IPS-18c (cell line): ENCODE measurements around the gene MGRN1.

ENCODE experiments used
- H3K4me3 ChIP-seq: 2 replicates; pipeline ENCODE4 v1.7.0; 2013; ENCODE audit warnings: low read depth, mild to moderate bottlenecking, low read length, moderate library complexity; ENCODE audit not compliant: insufficient read depth
- H3K9me3 ChIP-seq: one replicate; pipeline ENCODE4 v1.6.1; 2013; ENCODE audit warnings: mild to moderate bottlenecking, low read length, moderate library complexity; ENCODE audit not compliant: control insufficient read depth, insufficient read depth

Gene MGRN1

DNA sequence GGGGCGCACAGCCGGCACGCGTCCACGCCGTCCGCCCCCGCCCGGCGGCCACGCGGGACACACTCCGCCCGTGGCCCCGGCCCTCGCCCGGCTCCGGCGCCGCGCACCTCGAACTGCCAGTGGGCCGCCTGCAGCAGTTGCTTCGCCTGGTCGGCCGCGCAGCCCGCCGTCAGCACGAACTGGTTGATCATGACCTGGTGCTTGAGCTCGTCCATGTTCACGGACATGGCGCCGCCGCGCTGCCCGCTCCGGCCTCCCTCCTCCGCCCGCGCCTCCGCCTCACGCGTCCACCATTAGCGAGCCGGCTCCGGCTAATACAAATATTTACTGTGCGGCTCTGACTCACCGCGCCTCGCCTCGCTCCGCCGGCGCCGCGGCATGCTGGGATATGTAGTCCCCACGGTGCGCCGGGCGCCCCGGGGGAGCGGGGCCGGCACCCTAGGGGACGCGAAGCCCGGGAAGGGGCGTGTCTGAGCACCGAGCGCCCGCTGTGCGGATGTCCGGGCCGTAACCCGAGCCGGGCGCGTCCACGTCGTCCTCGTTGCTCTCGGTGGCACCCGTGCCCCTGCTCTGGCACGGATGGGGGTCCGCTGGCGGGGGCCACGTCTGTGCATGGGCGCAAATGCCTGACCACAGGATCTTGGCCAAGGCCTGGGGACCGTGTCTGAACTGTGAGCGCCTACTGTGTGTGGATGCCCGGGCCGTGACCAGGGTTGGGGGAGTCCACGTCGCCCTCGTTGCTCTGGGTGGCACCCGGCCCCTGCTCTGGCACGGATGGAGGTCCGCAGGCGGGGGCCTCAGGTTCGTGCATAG is 9.8 kb upstream of the MGRN1 start, which contains the start of gene UBALD1:
Gene UBALD1, minus strand, starts transcription at position 318 of the 813 bp plus-strand sequence. Its CDS starts 91 bp downstream, at position 227.
- Histone ChIP-seq H3K4me3 (peak within 1 kb of the TSS; percentile 87), H3K9me3 (no peaks in the 10 kb centered on the region)

DNA sequence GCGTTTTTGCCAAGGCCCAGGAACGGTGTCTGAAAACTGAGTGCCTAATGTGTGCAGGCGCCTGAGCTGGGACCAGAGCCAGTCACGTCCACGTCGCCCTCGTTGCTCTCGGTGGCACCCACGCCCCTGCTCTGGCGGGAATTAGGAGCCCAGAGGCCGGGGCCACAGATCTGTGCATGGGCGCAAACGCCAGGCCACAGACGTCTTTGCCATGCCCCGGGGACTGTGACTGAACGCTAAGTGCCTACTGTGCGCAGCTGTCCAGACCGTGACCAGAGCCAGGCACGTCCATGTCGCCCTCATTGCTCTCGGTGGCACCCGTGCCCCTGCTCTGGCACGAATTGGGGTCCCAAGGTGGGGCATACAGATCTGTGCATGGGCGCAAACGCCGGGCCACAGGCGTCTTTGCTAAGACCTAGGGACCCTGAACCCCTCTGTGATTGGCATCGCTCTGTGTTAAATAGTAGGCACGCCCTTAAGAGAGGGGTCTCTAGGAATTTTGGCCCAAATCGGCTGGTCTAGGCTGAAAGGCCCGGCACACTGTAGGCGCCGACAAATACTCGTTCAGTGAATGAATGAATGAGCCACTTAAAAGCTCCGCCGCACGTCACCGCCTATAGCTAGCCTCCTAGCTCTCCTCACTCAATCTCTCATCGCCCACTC is 9.1 kb upstream of the MGRN1 start:
- H3K4me3 ChIP-seq: peak overlapping the region; percentile 87
- no peaks in the 10 kb centered on the region for H3K9me3 ChIP-seq

DNA sequence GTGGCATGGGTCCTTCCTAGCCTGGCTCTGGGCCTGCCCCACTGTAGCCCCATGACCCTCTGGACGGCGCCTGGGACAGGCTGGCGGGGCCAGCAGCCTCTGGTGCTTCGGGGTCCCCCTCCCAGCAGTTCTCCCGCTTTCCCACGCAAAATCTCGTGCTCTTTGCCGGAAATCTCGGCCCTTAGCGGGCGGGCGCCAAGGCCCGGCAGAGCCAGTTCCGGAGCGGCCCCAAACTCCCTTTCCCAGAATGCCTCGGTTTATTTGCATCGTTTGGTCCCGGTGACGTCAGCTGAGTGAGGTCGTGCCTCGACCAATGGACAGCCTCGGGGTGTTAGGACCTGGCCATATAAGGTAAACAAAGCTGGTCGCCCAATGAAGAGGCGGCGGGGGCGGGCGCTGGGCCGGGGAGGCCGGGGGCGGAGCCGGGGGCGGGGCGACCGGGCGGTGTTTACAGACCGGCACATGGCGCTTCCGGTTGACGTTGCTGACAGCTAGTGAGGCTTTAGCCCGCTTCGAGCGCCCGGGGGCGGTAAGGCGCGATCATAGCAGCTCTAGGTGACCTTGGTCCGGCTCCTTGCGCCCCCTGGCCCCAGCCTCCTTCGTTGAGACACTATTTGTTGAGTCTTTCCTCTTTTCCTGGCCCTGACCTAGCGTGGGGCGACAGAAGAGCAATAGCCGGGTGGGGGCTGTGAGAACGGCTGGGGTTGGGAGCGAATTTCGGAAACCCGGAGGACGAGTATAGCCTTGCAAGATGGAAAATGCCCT is 8.4 kb upstream of the MGRN1 start:
- peak overlapping the region; percentile 87 for H3K4me3 ChIP-seq

DNA sequence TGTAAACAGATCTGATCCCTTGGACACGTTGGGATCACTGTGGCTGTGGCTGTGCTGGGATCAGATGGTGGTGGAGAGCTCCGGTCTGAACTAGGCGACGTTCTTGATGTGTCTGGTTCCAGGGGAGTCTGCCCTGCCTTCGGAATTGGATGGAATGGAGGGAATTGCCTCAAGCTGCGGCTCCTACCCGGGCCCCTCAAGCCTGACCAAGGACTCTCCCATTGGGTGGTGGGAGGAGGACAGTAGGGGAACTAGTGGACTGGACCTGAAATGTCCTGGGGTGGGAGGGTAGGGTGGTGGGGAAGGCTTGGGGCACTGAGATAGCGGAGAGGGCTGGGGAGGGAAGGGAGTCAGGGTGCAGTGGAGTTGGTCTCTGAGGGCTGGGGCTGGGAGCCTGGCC is 6.7 kb upstream of the MGRN1 start:
- Histone ChIP-seq H3K4me3 (no peak overlapping the region), H3K9me3 (no peaks in the 10 kb centered on the region)

More for the DNA sequence above, 8.4 kb upstream of the MGRN1 start:
- H3K9me3 ChIP-seq: no peaks in the 10 kb centered on the region

DNA sequence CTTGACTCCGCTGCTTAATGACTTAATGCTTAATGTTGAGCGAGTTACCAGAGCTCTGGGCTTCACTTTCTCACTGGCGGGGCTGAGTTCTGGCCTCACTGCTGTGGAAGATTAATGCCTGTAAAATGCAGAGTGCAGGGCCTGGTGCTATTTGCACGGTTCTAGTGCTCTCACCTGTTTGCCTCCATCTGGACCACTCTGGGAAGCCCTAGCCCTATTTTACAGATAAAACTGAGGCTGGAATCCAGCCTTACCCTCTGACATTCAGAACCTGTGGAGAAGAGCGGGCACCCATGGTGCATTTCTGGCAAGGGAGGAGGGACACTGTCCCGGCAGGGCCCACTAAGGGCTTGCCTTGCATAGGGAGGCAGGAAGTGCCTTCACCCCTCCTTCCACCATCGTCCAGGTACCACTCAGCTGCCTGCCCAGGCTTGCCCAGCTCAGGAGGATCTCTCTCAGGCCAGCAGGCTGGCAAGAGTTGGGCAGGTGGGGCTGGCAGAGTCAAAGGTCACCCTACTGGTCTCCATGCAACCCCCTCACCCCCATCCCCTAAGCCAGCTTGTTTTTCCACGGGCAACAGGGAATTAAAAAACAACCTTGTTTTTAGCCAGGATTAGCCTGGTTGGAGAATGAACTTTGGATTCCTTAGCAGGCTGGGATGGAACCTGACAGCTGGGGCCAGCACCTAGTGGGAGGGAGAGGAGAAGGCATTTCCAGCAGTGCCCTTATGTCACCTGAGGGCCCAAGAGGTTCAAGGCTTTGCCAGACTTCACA is 5.8 kb upstream of the MGRN1 start:
- Histone ChIP-seq H3K9me3 (no peaks in the 10 kb centered on the region), H3K4me3 (no peak overlapping the region)

DNA sequence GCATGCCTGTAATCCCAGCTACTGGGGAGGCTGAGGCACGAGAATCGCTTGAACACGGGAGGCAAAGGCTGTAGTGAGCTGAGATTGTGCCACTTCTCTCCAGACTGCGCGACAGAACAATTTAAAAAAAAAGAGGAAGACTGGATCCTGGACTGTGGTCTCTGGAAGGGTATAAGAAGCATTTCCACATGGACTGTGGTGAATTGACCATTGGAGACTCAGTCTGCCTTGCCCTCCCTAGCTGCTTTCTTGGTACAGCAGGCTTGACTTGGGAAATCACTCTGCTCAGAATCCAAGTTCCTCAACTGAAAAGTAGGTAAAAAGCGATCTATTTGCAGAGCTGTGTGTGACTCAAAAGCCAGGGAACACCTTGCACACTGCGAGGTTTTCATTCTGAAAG is 1.0 kb upstream of the MGRN1 start:
- no peak overlapping the region for H3K4me3 ChIP-seq
- no peaks in the 10 kb centered on the region for H3K9me3 ChIP-seq

DNA sequence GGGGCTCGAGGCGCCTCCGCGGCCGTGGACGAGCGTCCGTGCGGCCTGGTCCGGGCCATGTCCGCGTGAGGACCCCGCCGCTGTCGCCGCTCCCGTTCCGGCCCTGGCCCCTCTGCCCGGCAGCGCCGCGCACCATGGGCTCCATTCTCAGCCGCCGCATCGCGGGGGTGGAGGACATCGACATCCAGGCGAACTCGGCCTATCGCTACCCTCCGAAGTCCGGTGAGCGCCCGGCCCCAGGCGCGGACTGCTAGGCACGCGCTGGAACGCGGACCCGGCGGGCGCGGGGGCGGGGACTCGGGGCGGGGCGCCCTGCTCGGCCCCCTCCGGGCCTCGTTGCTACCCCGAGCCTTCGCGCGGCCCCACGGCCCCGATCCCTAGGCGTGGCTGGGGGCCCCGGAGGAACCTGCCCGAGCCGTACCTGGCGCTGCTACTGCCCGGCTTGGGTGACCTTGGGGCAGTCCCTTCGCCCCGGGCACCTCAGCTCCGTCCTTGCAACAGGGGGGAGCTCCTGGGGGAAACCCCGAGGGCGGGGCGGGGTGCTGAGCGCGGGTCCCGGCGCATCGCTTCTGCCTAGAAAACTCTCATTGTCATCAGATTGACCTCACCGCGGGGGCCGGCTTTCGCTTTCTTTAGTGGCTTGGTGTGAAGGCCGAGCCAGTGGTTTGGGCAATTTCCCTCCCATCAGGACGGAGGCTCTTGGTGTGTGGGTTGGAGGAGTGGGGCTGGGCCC is 367 bp downstream of the MGRN1 start:
- Histone ChIP-seq H3K9me3 (no peaks in the 10 kb centered on the region), H3K4me3 (peak overlapping the region; percentile 93)

DNA sequence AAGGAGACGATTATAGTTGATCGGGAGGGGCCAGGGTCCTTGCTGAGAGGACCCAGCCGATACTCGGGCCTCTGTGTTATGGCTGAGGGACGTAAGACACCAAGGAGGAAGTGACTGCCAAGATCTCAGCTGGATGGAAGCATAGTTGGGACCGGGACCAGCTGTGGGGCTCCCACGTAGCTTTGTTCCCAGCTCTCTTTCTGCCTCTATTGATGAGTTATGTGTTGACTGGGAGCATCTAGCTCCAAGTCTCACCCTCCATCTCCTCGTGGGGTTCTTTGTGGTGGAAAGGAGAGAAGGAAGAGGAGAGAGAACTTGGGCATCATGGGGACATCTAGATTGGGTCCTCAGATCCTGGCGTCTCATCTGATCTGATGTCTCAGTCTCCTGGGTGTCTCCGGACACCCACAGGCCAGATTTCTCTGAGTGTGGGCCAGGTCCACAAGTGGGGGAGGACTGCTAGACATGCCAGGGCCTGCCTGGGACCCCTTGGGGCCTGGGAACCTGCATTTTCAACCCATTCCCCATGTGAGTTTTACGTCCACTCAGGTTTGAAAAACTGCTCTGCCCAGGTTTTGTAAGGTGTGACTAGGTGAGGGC is 1.0 kb downstream of the MGRN1 start:
- no peaks in the 10 kb centered on the region for H3K9me3 ChIP-seq
- peak overlapping the region; percentile 93 for H3K4me3 ChIP-seq

DNA sequence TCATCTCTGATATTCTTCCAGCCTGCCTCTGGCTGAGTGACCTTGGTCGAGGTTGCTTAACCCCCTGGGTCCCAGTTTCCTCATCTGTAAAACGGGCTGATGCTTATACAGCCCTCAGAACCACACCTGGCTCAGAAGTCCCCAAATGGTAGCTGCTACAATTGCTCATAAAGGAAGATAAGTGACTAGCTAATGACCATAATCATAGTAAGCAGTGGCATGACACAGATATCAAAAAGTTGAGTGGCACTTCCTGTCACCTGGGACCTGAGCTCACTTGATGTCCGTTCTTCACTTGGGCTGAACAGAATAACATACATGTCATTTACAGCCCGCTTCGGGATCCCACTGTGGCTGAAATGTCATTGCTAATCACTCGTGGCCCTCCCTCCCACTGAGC is 1.8 kb downstream of the MGRN1 start:
- Histone ChIP-seq H3K9me3 (no peaks in the 10 kb centered on the region), H3K4me3 (no peak overlapping the region)

DNA sequence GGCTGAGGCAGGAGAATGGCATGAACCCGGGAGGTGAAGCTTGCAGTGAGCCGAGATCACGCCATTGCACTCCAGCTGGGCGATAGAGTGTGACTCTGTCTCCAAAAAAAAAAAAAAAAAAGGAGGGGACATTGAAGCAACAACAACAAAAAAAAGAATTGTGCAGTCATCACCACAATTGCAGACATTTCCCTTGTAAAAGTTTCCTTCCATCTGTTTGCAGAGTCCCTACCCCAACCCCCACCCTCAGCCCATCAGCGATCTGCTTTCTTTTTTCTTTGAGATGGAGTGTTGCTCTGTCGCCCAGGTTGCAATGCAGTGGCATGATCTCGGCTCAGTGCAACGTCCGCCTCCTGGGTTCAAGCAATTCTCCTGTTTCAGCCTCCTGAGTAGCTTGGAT is 3.7 kb downstream of the MGRN1 start:
- Histone ChIP-seq H3K4me3 (no peak overlapping the region), H3K9me3 (no peaks in the 10 kb centered on the region)

DNA sequence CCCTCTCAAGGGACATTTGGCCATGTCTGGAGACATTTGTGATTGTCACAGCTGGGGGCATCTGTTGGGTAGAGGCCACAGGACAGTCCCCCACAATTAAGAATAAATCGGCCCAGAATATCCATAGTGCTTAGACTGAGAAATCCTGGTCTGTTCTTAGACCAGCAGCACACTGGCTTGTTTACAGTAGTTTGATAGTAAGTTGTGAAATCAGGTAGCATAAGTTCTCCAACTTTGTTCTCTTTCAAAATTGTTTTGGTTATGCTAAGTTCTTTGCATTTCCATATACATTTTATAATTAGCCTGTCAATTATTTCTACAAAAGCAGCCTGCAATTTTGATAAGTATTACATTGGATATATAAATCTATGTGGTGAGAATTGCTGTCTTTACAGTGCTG is 6.8 kb downstream of the MGRN1 start:
- H3K4me3 ChIP-seq: no peak overlapping the region
- no peaks in the 10 kb centered on the region for H3K9me3 ChIP-seq

DNA sequence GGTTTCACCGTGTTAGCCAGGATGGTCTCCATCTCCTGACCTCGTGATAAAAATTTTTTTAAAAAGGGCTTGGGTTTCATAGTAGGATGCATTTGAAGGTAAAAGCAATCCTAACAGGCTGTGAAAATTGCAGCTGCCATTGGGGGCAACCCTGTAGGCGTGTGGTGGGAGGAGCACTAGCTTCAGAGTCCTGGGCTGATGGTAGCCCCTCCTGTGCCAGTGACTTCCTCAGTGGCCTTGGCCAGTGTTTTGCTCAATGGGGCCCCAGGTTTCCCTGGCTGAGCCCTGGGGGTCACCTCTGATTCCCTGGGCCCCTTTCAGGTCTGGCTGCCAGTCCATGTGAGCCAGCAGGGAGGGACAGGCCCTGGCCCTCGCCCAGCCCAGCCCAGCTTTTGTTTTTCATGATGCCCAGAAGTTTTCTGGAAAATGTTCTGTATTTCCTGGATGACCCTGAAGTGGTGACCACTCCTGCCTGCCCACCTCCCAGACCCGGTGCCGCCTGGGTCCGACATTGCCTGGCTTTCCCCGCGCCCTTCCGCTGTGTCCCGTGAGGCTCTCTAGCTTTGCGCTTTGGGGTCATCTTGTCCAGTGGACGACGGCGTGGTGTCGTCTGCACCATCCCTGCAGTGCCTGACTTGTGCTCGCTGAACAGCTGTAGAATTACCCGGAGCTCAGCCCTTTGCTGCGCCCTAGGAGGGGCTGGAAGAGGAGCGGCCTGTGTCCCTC is 9.4 kb downstream of the MGRN1 start:
- H3K9me3 ChIP-seq: no peaks in the 10 kb centered on the region
- H3K4me3 ChIP-seq: no peak overlapping the region

DNA sequence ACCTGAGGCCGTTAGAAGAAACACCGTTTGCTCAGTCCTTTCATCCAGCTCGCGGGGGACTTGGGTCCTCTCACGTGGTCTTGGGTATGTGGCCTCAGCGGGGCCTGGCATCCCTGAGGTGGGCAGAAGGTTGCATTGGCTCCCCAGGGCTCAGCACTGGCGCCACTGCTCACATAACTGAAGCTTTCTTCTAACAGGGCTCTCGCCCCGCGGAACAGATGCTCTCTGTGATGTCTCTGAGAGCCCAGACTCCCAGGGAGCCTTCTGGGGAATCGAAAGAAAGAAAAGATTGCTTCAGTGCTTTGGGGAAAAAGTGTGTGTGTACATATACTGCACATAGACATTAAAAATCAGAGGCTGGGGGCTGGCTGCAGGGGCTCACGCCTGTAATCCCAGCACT is 10.1 kb downstream of the MGRN1 start:
- Histone ChIP-seq H3K9me3 (no peaks in the 10 kb centered on the region), H3K4me3 (no peak overlapping the region)

DNA sequence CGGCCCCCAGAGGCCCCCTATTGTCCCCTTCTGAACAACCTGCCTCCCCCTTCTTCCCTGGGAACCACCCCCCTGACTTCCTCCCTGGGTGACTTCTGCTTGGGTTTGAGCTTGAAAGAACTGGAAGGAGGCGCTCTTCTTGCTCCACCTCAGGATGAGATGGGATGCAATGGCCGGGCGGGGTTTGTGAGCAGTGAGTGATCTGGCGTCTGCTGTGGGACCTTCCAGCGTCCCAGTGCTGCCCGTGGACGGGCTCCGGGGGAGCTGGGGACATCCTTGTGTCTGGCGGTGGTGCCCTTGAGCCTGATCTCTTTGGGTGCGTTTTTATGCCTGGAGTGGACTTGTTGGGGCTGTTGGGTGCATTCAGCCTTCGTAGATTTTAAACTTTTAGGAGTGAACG is 11.6 kb downstream of the MGRN1 start:
- no peak overlapping the region for H3K4me3 ChIP-seq
- no peaks in the 10 kb centered on the region for H3K9me3 ChIP-seq

DNA sequence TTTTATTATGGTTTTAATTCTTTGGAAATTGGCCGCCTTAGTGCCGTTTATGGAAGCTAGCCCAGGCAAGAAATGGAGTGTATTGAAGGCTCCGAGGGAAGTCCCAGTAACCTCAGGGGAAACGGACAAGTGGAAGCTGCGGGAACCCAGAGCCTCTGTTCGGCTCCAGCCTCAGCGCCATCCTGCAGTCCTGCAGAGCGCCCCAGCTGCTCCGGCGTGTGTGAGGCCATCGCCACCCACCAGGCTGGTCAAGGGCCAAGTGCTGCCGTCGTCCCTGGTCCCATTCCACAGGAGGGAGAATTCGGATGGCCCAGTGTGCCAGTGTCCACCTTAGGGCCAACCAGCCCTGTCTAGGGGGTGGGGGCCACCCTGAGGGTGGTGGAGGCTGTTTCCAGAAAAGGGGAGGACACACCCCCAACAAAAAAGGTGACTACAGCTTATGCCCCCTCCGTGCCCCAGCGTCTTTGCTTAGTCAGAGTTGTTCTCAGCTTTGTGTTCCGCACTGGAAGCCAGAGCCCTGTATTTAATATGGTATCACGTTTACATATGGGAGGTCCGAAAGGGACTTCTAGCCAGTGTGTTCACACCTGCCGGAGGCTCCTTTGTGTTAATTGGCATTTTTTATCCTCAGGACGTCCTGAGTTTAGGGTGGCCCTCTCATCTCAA is 13.0 kb downstream of the MGRN1 start:
- no peaks in the 10 kb centered on the region for H3K9me3 ChIP-seq
- H3K4me3 ChIP-seq: no peak overlapping the region
